Stimulated activated CD4-positive, alpha-beta T cell treated with anti-CD3 and anti-CD28 coated beads, Interleukin-4, amount 100 ng/mL, for 48 hours (primary cell): Measurements from ENCODE around the gene RNU1-3.
"Not testable (repeated sequence)": the region's sequence is repeated elsewhere in the genome, so short reads cannot be mapped to it uniquely, and the experiment has no call there.

ENCODE experiments used
- DNase-seq, 2 donors: peaks; one replicate each; pipeline ENCODE4 v3.0.0-alpha.2; 2020; ENCODE audit warnings: low read depth in 2 of 2

The RNU1-3 gene

DNA sequence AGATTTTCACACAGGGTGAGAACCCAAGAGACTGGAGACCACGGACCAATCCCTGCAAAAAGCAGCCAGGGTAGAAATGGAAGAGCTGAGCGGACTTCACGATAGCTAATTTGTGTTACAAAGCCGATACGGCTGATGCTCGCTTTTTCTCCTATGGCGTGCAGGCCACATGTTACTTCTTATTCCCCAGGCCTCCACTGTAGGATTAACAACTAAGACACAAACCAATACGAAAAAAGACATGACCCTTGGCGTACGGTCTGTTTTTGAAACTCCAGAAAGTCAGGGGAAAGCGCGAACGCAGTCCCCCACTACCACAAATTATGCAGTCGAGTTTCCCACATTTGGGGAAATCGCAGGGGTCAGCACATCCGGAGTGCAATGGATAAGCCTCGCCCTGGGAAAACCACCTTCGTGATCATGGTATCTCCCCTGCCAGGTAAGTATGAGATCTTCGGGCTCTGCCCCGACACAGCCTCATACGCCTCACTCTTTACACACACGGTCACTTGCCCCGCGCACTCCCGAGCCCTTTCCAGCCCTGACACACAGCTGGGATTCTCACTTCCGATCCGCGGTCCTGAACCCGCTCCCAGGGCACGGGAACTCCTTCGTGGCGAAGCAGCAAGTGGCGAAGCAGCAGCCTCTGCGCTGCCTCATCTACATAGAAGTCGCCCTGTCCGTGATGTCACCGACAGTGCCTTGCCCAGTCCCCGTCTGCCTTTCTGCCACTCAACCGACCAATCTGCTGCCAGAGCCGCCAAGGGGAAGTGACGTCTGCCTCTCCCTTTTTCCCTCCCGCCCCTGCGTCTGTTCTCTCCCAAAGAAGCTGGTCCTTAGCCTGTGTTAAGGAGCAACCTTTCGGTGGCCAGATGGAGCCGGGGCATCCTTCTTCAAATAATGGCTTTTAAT lies at the start of gene RNU1-3:
Gene RNU1-3 (minus strand): TSS at position 447 of the 912 bp plus-strand sequence.
- not testable (repeated sequence) for DNase-seq

DNA sequence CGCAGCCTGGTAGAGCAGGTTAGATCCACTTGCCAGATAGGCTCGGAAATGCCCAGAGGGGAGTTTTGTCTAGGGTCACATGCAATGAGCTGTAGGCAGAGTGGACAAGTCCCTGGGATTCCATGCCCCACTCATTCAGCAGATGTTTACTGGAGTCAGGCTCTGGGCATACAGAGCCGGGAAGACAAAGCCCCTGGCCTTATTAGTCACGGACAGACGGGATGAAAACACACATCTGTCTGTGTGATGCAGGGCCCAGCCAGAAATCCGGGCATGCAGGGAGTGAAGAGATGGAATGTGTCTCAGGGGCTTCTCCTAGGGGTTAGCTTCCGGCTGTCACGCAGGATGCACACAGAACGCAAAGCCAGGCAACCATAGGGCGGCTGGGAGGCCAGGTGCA lies 46.7 kb upstream of the RNU1-3 start:
- not testable (repeated sequence) for DNase-seq

DNA sequence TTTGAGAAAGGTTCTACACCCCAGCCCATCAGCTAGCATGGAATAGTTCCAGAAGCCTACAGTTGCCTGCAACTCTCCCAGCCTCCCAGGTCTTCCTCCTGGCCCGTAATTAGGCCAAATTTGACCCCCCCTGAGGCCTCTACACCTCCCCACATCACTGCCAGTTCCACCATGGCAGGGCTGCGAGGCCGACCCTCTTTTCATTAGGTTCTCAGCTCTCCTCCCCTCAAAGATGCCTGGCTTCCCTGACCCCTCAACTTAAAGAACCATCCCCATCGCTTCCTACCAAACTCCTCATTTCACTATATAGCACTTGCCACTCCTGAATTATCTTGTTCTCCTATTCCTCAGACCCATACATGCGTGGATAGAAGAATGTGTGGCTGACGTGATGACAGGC lies 46.2 kb upstream of the RNU1-3 start:
- DNase-seq, result not testable (repeated sequence)

DNA sequence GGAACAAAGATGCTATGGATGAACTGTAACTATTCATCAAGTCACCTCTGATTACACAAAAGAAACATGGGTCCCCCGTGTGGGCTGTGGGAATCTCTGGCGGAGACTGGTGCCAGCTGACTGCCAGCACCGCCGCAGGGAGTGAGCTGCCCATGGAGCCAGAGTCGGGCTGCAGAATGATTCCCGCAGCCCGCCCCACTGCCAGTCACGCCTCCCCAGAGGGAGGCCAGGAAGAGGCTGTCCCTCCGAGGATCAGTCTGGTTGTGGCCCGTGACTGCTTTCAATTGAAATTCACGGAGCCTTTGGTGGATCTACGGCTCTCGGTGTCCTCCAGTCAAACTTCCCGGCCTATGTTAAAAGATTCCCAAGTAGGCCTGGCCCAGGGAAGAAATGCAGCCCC lies 45.8 kb upstream of the RNU1-3 start:
- not testable (repeated sequence) for DNase-seq

DNA sequence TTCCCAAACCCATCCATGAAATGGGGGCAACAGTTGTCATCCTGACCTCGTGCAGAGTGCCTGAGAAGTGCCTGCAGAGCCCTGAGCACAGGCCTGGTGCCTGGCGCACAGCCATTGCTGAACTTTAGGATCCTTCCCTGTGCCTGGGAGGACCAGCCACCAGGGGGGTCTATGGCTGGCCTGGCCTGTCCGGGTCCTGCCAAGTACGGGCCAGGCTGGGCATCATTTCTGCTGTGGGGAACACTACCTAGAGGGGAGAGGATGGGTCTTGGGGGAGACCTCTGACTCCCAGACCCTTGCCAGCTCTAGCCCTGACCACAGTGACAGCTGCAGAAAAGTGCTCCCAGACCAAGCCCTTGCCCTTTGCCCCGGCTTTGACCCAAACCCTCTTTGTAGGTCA lies 45.4 kb upstream of the RNU1-3 start:
- DNase-seq, result not testable (repeated sequence)

DNA sequence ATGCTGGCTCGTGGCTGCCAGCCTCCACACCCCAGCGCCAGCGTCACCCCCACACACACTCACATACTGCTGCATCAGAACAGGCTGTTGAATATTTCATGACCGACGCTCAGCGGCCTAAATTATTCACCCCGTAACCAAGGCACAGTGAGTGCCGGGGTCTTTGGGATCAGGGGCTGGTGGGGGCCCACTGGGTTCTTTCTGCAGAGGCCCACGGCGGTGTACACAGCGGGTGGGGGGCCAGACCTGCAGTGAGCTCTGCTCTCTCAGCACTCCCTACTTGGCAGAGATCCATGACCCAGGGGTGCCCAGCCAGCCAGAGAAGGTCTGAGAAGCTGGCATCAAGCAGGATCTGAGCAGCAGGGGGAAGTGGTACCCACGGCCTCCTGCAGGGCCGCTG lies 43.9 kb upstream of the RNU1-3 start:
- DNase-seq, result not testable (repeated sequence)

DNA sequence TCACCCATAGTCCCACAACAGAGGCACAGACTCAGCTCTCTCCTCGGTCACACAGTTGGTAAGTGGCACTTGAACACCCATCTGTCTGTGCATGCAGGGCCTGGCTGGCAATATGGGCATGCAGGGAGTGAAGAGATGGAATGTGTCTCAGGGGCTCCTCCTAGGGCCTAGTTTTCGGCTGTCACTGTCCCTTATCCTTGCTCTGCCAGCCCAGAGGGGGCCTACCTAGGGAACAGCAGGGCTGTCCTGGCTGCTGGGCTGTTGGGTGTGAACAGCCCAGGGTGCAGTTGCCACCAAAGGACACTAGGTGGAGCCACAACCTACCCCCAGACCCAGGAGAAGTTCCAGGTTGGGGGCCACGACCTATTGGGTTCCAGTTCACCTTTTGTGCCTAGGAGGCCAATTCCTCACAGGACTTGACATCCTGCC lies 42.9 kb upstream of the RNU1-3 start:
- peak in 1 of 2 donors; percentile 28 for DNase-seq

DNA sequence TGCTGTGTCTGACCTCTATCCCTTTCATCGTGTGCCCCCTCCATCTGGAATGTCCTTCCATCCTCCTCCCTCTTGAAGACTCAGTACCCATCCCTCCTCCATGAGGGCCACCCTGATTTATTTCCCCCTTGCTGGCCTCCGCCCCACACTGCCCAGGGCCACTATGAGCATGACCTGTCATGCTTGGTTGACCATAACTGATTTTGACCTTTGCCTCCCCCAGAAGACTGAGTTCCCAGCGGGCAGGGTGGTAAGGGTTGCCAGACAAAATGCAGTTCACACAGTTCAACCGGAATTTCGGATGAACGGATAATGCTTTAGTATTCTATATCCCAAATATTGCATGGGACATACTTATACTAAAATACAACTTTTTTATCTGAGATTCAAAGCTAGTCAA lies 42.0 kb upstream of the RNU1-3 start:
- not testable (repeated sequence) for DNase-seq

DNA sequence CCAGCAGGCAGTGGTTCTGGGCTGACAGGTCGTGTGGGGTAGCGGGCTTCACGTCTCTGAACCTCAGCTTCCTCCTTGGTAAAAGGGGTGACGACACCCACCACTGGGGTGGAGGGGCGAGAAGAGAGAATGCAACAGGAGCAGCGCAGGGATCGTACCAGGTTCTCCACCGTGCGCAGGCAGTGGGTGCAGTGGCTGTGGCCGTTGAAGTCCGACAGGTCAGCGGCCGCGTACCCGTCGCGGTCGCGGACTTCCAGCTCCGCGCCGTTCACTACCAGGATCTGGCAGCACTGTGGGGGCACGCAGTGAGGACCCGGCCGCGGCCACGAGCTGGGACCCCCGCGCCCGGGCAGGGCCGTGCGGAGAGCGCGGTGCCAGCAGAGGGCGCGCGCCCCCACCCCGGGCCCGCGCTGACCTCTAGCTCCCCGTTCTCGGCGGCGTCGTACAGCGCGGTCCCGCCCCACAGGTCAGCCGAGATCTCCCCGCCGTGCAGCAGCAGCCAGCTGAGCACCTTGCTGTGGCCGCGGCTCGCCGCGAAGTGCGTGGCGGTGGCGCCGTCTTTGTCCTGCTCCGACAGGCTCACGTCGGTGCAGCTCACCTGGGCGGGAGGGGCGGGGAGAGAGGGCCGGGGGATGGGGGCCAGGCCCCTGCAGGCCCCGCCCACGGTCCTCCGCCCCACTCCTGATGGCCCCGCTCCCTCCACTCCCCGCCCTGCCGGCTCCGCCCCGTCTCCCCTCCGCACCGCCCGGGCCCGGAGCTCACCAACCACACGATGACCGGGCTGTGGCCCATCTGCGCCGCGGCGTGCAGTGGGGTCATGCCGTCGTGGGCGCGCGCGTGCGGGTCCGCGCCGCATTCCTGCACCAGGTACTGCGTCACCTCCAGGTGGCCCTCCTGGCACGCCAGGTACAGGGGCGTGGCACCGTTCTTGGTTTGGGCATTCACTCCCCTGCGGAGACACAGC lies 40.7 kb upstream of the RNU1-3 start:
- not testable (repeated sequence) for DNase-seq

DNA sequence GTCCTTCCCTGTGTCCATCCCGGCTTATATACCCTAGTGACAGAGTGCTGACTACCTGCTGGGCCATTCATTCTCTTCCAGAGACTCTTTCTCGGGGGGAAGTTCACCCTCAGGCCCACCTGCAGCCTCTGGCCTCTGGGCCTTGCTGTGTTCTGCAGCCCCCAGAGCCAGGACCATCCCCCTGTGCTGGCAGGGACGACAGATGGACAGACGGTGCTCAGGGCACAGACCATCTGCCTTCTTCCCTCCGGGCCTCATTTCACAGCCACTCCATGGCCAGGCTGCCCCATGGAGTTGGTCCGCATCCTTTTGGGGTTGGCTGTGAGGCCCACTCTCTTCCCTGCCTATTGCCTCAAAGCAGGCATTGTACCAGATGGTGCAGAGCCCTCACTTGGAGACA lies 39.6 kb upstream of the RNU1-3 start:
- not testable (repeated sequence) for DNase-seq

DNA sequence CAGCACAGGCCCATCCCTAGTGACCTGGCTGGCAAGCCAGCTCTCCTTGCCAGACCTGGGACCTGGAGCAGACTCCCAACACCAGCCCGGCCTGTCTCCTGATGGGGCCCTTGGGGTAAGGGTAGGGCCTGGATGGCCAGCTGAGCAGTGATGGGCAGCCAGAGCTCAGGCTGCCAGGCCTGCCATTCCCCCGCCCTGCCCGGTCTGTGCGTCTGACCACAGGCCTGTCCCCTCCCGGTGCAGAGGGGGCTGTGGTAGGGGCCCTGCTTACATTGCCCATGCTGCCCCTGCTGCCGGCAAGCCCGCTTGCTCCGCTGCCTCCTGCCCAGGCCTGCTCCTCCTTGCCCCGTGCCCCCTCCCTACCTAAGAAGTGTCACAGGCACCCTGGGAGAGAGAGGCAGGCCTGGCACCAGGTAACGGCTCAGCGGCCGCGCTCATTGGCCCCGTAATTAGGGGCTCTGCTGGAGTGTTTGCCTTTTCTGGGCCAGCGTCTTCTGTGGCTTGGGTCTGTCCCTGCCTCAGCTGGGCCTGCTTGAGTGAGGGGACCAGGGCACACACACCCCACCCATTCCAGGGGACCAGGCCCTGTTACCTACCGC lies 37.9 kb upstream of the RNU1-3 start:
- not testable (repeated sequence) for DNase-seq

DNA sequence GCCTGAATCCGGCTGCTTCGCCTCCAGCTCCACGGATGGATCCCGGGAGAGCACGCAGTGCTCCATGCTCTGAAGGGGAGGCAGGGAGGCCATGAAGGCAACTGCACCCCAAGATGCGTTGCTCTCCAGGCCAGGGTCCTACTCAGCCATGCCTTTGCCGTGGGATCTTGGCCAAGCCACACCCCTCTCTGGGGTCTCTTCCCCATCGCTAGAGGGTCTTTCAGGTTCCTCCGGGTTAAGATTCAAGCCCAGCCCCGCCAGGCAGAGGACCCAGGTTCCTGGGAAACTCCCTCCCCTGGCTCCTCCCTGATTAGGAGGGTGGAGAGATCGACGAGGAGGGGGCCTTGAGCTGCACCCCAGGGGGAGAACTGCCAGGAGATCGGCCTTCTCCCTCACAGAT lies 37.3 kb upstream of the RNU1-3 start:
- not testable (repeated sequence) for DNase-seq

DNA sequence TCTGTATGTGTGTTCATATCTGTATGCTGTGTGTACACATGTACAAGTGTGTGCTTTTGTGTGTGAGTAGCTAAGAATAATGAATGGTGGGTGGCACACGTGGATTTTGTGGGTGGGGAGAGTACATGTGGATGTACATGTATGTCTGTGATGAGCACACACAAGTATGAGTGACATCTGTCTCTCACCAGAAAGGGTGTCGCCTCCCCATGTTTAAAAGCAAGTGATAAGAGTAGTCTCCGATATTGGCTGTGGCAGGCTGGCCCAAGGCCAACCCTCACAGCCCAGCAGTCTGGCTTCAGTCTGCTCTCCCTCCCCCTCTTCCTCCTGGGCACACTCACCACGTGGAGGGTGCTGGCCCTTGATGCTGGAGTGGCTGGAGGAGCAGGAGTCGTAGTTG lies 36.9 kb upstream of the RNU1-3 start:
- DNase-seq, result not testable (repeated sequence)

DNA sequence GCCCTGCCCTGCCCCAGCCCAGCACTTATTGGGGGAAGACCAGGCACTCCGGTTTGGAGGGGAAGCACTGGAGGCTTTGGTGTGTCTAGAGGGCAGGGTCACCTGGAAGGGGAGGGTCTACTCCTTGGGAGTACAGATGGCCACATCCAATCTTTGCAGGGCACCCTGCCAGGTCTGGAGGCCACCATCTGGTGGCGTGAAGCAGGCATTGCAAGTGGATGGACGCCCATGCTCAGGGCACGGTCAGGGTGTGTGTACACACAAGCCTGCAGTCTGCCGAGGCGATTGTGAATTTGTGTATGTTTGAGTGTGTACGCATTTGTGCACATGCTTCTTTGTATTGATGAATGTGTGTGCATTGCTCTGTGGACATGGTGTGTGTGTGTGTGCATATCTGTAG lies 36.4 kb upstream of the RNU1-3 start:
- DNase-seq, result not testable (repeated sequence)

DNA sequence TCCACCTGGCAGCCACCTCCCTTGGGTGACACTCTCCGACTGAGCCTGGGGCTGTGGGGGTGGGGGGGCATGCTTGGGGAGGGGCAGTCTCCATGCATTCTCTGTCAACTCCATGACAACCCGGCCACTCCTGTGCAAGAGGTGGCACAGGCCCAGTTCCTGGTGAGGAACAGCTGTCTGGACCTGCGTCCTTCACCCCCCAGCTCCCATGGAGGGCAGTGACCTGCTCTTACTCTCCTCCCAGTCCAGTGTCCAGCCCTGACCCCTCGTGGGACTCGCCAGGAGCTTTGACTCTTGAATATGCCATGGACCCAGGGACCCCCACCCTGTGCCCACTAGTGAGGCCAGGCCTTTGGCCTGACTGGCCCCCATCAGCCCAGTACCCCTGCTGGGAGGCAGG lies 35.5 kb upstream of the RNU1-3 start:
- not testable (repeated sequence) for DNase-seq

DNA sequence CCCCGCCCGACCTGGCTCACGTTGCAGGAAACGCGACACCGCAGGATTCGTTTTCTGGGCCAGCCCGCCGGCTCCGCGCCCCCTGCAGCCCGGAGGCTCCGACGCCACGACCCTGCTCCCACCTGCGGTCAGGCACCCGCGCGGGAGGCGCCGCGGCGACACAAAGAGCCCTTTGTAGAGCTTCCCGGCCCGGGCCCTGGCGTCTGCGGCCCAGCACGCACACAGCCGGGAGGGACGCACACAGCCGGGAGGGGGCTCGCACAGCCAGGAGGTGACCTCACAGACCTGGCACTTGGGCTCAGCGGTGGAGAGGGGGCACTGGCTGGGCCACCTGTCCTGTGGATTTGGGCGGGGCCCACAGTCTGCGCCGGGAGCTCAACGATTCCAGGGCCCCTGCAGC lies 34.4 kb upstream of the RNU1-3 start:
- DNase-seq, result not testable (repeated sequence)

DNA sequence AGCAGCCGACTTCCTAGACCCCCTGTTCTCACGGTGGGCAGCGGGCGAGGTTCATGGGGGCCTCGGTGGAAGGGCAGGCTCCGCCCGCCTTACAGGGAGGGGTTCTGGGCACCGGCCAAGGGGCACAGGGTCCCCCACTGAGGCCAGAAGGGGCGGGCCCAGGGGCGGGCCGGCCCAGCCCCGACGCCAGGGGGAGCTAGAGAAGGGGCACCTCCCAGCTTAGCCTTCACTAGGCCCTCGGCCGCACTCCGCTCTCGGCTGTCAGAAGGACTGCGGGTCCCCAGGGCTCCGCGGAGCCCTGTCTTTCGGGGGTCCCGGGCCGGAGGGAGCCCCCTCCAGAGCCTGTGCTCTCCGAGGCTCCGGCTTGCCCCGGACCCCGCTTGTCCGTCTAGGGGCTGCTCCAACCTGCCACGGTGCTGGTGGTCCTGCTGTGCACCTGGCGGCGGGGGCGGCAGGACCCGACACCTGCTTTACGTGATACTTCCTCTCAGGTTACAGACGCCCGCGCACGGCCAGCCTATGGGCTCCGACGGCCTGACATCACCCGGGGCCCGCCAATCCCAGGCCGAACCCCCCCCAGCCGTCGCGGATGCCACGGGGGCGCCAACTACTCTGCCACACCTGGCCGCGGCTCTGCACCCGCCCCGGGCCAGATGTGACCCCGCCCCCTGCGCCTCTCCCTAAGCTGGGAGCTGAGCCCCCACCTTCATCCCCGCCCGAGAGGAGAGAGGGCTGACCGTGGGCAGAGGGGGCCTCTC lies 33.6 kb upstream of the RNU1-3 start:
- DNase-seq, result not testable (repeated sequence)

DNA sequence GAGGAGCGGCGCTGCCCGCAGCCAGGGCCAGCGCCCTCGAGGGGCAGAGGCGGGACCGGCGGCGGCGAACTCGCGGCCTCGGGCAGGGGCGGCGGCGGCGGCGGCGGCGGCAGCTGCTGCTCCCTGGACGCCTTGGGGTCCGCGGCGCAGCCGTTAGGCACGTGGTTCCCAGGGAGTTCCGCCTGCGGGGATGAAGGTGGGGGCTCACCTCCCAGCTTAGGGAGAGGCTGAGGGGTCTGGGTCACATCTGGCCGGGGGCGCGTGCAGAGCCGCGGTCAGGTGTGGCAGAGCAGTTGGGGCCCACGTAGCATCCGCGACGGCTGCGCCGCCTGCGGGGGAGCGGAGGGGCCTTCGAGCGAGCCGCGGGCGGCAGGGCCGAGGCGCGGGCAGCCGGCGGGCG lies 32.7 kb upstream of the RNU1-3 start:
- DNase-seq, result not testable (repeated sequence)

DNA sequence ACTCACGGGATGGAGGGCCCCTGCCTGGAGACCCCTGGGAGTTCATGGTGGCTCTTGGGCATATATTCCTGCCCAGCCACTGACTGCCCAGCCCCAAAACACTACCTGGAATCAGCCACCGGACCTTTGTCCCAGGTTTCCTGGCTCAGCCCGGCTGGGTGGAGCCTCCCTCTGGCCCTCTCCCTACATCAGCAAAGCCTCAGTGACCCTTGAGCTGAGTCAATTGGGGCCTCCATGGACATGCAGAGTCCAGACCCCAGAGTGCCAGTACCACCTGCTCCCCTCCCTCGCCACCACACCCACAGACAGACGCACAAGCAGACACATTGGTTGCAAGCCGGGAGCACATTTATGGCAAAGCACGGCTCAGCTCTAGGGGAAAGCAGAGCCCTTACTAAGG lies 30.4 kb upstream of the RNU1-3 start:
- not testable (repeated sequence) for DNase-seq

DNA sequence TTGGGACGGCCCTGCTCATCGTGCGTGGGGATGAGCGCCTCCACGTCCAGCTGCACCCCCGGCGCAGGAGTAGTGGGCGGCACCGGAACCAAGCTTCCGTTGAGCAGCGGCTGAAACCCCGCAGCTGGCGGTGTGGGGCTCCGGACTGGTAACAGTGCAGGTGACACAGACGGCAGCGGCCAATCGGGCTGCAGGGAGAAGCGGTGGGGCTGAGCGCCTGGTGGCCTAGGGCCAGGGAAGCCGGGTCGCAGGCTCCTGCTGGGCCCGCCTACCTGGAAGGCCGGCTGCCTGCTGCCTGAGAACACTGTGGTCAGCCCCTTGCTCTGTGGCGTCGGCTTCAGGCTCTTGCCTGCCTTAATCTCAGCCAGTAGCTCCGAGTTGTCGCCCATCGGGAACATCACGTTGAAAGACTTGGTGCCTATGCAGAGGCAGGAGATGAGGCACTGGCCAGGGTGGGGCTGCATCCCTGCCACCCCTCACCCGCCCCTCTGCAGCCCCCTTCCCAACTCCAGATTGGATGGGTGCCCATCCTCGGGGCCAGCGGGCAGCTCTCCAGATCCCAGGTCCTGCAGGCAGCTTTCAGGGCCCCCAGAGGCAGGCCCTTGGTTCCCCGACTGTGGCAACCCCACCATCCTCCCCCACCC lies 29.9 kb upstream of the RNU1-3 start:
- DNase-seq, result not testable (repeated sequence)

DNA sequence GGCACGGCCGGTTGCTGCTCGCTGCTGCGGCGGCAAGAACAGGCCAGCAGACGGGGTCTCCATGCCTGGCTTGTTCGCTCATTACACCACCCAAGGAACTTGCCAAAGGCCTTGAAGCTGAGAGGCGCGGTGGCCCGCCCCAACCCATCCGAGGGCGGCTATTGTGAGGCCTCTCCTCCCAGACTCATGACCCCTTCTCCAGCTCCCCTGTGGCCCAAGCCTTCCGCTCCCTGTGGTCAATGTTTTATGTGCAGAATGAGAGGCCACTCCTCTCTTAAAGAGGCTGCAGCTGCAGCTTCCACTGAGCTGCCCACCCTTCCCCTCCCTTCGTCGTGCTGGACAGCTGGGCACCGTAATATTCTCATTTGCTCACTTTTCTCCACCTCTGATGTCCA lies 27.6 kb upstream of the RNU1-3 start:
- not testable (repeated sequence) for DNase-seq
